ENCODE data around the gene ARL4A. TPM values are rescaled to one million over a fixed set of nuclear protein-coding genes. Genes with fewer than 3 reads are reported as not detected.

Gene ARL4A
- total and polyA plus RNA-seq, 2 of the 8 experiments (the other 6 are each of a cell fraction or from before 2014, with no cell fraction given): 14.5 to 29.2 TPM

- Histone ChIP-seq H2BK12ac (ENCODE audit: low read depth, low read length) (no peak overlapping the region), H2BK120ac (replicated peaks; ENCODE audit: low read depth, low read length) (no peak overlapping the region), H3K14ac (ENCODE audit: insufficient read length) (no peak overlapping the region), H2AFZ (ENCODE audit: low read length) (no peak overlapping the region), H3K36me3 (ENCODE audit: control insufficient read depth in 2 of 4, insufficient read depth in 4 of 4, low read length in 3 of 4) (no peaks in the 10 kb centered on the region), H3K79me1 (ENCODE audit: low read depth, low read length) (no peaks in the 10 kb centered on the region), H2BK5ac (ENCODE audit: low read depth, low read length) (no peak overlapping the region), H3K18ac (ENCODE audit: extremely low read depth, low read length) (no peak overlapping the region), H3K4me2 (ENCODE audit: insufficient read depth in 1 of 2, low read depth in 2 of 2, low read length in 2 of 2) (no peak overlapping the region), H3K56ac (replicated peaks; ENCODE audit: insufficient read length, low read depth, low read length) (no peak overlapping the region), H4K8ac (ENCODE audit: extremely low read depth, insufficient read depth, low read length) (no peak overlapping the region), H3K23ac (ENCODE audit: insufficient read length) (no peak overlapping the region), H2AK5ac (ENCODE audit: low read depth, low read length) (no peak overlapping the region), H3K23me2 (ENCODE audit: low read depth, low read length) (no peaks in the 10 kb centered on the region), H3K79me2 (ENCODE audit: control insufficient read depth in 1 of 2, insufficient read depth in 2 of 2, low read length in 2 of 2) (no peaks in the 10 kb centered on the region), H3K4ac (replicated peaks; ENCODE audit: insufficient read length, low read depth, low read length) (no peak overlapping the region), H4K20me1 (replicated peaks in 1 of 2; ENCODE audit: control insufficient read depth in 1 of 2, insufficient read depth in 2 of 2, low read length in 2 of 2) (no peaks in the 10 kb centered on the region), H2BK20ac (ENCODE audit: low read length) (no peak overlapping the region), H3K4me1 (replicated peaks in 1 of 4; ENCODE audit: control insufficient read depth in 3 of 4, insufficient read depth in 4 of 4, low read length in 3 of 4) (peaks cover 0 to 4% (median 0%) of the 10 kb centered on the region in 4 experiments; a peak in 2 of 7 replicates), H4K91ac (replicated peaks; ENCODE audit: insufficient read length, low read length) (no peak overlapping the region), H3K9me3 (ENCODE audit: insufficient read depth in 2 of 2, low read depth in 1 of 2, low read length in 1 of 2) (no peaks in the 10 kb centered on the region), H3K9ac (replicated peaks in 1 of 4; ENCODE audit: extremely low read depth in 1 of 4, low read depth in 3 of 4, low read length in 3 of 4) (no peak overlapping the region), H2BK15ac (ENCODE audit: low read length) (no peak overlapping the region), H3K27ac (ENCODE audit: low read depth, low read length) (no peak overlapping the region), H3K27me3 (replicated peaks in 1 of 4; ENCODE audit: control insufficient read depth in 3 of 4, extremely low read depth in 1 of 4, insufficient read depth in 3 of 4, low read length in 3 of 4) (no peaks in the 10 kb centered on the region), H4K5ac (ENCODE audit: insufficient read length, low read depth, low read length) (no peak overlapping the region), H3K4me3 (ENCODE audit: extremely low read depth in 1 of 4, insufficient read depth in 2 of 4, low read depth in 3 of 4, low read length in 4 of 4) (no peak overlapping the region)
- FAIRE-seq (no peak), DNase-seq (ENCODE audit: low read depth in 1 of 2, low spot score in 2 of 2) (no peak)
- 86% methylated on average over 5 of the region's 5 CpGs; no CpG with 5 or more reads in 1 of the 2 experiments for WGBS, 2 experiments (ENCODE audit: extremely low coverage in 1 of 2, insufficient coverage in 1 of 2, insufficient read length in 1 of 2, insufficient replicate concordance in 2 of 2, low coverage in 1 of 2, low lambda C conversion rate in 2 of 2, missing lambda C conversion rate in 1 of 2)
- ChIA-PET POLR2A (ENCODE audit: partially characterized antibody) (no interaction called here), CTCF (ENCODE audit: partially characterized antibody) (interaction anchor here (1.1 to 1.7 kb wide), 4 partner anchors 42 to 184 kb away, joined by 3 to 7 read pairs (median 4); no protein-coding TSS in a partner anchor)
- no peak for TF ChIP-seq HDAC2 (IDR thresholded peaks at IDR 0.05; ENCODE audit: borderline replicate concordance in 1 of 2, low read depth in 2 of 2, low read length in 2 of 2)
- no peak for TF ChIP-seq RBBP5 (IDR thresholded peaks at IDR 0.05; ENCODE audit: borderline replicate concordance, low read depth, low read length)
- no peak for TF ChIP-seq TEAD4 (IDR thresholded peaks at IDR 0.05; ENCODE audit: low read depth, low read length)
- no peak for TF ChIP-seq SRF (IDR thresholded peaks at IDR 0.05; ENCODE audit: low read depth, low read length)
- no peak for TF ChIP-seq MAFK (IDR thresholded peaks at IDR 0.05; ENCODE audit: low read depth, low read length)
- TF ChIP-seq POLR2A (IDR thresholded peaks at IDR 0.05; ENCODE audit: control extremely low read depth in 1 of 2, low read depth in 2 of 2, low read length in 2 of 2): no peak
- no peak for TF ChIP-seq SP2 (IDR thresholded peaks at IDR 0.05; ENCODE audit: low read length)
- TF ChIP-seq TCF12 (IDR thresholded peaks at IDR 0.05; ENCODE audit: low read depth, low read length): no peak
- no peak for TF ChIP-seq BRCA1 (IDR thresholded peaks at IDR 0.05; ENCODE audit: low read depth, low read length)
- no peak for TF ChIP-seq SIX5 (IDR thresholded peaks at IDR 0.05; ENCODE audit: low read depth, low read length)
- no peak for TF ChIP-seq USF2 (IDR thresholded peaks at IDR 0.05; ENCODE audit: low read length)
- no peak for TF ChIP-seq JUND (IDR thresholded peaks at IDR 0.05; ENCODE audit: low read length)
- no peak for TF ChIP-seq ATF2 (IDR thresholded peaks at IDR 0.05; ENCODE audit: low read length)
Measured at GRCh38 chr7:12642508-12642907, 44.9 kb upstream of the ARL4A start.

All from H1 (cell line).